Measurements from ENCODE around the gene UBE2D2. TPM values are rescaled to one million over a fixed set of nuclear protein-coding genes. Genes with fewer than 3 reads are reported as not detected.

Gene UBE2D2
- polyA plus RNA-seq, 1 donor from 2014 or later = 118 TPM

GRCh38 chr5:139551191-139551889, 9.8 kb upstream of the UBE2D2 start:
- TF ChIP-seq TAF1 (IDR thresholded peaks at IDR 0.05; ENCODE audit: low read depth) (no peak), EZH2 (IDR thresholded peaks at IDR 0.05; ENCODE audit: borderline replicate concordance, insufficient read depth, low read length, poor library complexity, severe bottlenecking) (no peak), MXI1 (conservative IDR thresholded peaks at IDR 0.05; ENCODE audit: poor library complexity, severe bottlenecking) (no peak), SMC3 (conservative IDR thresholded peaks at IDR 0.05; ENCODE audit: poor library complexity) (no peak), REST (IDR thresholded peaks at IDR 0.05; ENCODE audit: borderline replicate concordance) (no peak), CTCF (IDR thresholded peaks at IDR 0.05; ENCODE audit: poor library complexity, severe bottlenecking) (no peak), POLR2AphosphoS5 (IDR thresholded peaks at IDR 0.05) (no peak), EP300 (conservative IDR thresholded peaks at IDR 0.05; ENCODE audit: poor library complexity, severe bottlenecking) (no peak), RAD21 (conservative IDR thresholded peaks at IDR 0.05) (no peak)
- Histone ChIP-seq H3K27ac (ENCODE audit: low read length) (no peak overlapping the region), H4K20me1 (ENCODE audit: insufficient read depth) (no peaks in the 10 kb centered on the region), H3K9ac (ENCODE audit: low read length) (no peak overlapping the region), H3K79me2 (replicated peaks; ENCODE audit: insufficient read depth, low read length) (no peaks in the 10 kb centered on the region), H3K4me3 (ENCODE audit: low read length) (no peak overlapping the region), H3K9me2 (ENCODE audit: insufficient read depth, low read length) (no peaks in the 10 kb centered on the region), H3K36me3 (ENCODE audit: insufficient read depth, low read length) (no peaks in the 10 kb centered on the region), H2AFZ (ENCODE audit: low read depth, low read length) (no peak overlapping the region), H3K9me3 (ENCODE audit: low read length) (no peaks in the 10 kb centered on the region), H3F3A (ENCODE audit: insufficient read depth, low read length, poor library complexity, severe bottlenecking) (no peaks in the 10 kb centered on the region), H3K27me3 (ENCODE audit: insufficient read depth, low read depth, low read length) (no peaks in the 10 kb centered on the region), H3K4me2 (ENCODE audit: low read length) (no peak overlapping the region)

GRCh38 chr5:139552893-139553575, 8.1 kb upstream of the UBE2D2 start:
- TF ChIP-seq CTCF (IDR thresholded peaks at IDR 0.05; ENCODE audit: poor library complexity, severe bottlenecking) (no peak), EZH2 (IDR thresholded peaks at IDR 0.05; ENCODE audit: borderline replicate concordance, insufficient read depth, low read length, poor library complexity, severe bottlenecking) (no peak), POLR2AphosphoS5 (IDR thresholded peaks at IDR 0.05) (no peak), SMC3 (conservative IDR thresholded peaks at IDR 0.05; ENCODE audit: poor library complexity) (no peak), EP300 (conservative IDR thresholded peaks at IDR 0.05; ENCODE audit: poor library complexity, severe bottlenecking) (no peak), TAF1 (IDR thresholded peaks at IDR 0.05; ENCODE audit: low read depth) (no peak), MXI1 (conservative IDR thresholded peaks at IDR 0.05; ENCODE audit: poor library complexity, severe bottlenecking) (no peak), RAD21 (conservative IDR thresholded peaks at IDR 0.05) (no peak), REST (IDR thresholded peaks at IDR 0.05; ENCODE audit: borderline replicate concordance) (no peak)
- Histone ChIP-seq H3K9ac (ENCODE audit: low read length) (no peak overlapping the region), H3F3A (ENCODE audit: insufficient read depth, low read length, poor library complexity, severe bottlenecking) (no peaks in the 10 kb centered on the region), H3K36me3 (ENCODE audit: insufficient read depth, low read length) (no peaks in the 10 kb centered on the region), H3K9me3 (ENCODE audit: low read length) (no peaks in the 10 kb centered on the region), H3K9me2 (ENCODE audit: insufficient read depth, low read length) (no peaks in the 10 kb centered on the region), H4K20me1 (ENCODE audit: insufficient read depth) (no peaks in the 10 kb centered on the region), H3K4me3 (ENCODE audit: low read length) (no peak overlapping the region), H3K79me2 (replicated peaks; ENCODE audit: insufficient read depth, low read length) (no peaks in the 10 kb centered on the region), H3K4me2 (ENCODE audit: low read length) (no peak overlapping the region), H2AFZ (ENCODE audit: low read depth, low read length) (no peak overlapping the region), H3K27me3 (ENCODE audit: insufficient read depth, low read depth, low read length) (no peaks in the 10 kb centered on the region), H3K27ac (ENCODE audit: low read length) (no peak overlapping the region)
